Stimulated activated CD8-positive, alpha-beta memory T cell treated with anti-CD3 and anti-CD28 coated beads, Interleukin-12 subunit alpha, Interleukin-12 subunit beta, amount 100 ng/mL, for 24 hours (primary cell): ENCODE data around the gene ABR.
A peak's percentile ranks its signal among the peaks of the same experiment; 100 is the strongest.
"Not testable (repeated sequence)": the region's sequence is repeated elsewhere in the genome, so short reads cannot be mapped to it uniquely, and the experiment has no call there.

Source experiments
- DNase-seq: peaks from one replicate; pipeline ENCODE4 v3.0.0-alpha.2; 2020; ENCODE audit errors: extremely low read depth

ABR gene

GRCh38 chr17:1147664-1148063, 32.1 kb downstream of the ABR start:
- no peak for DNase-seq

GRCh38 chr17:1146561-1147265, 33.1 kb downstream of the ABR start:
- DNase-seq = no peak

- DNase-seq = no peak
These were observed 34.3 kb downstream of the ABR start for GRCh38 chr17:1145311-1145986.

- DNase-seq = no peak
These were observed 35.6 kb downstream of the ABR start for GRCh38 chr17:1144162-1144561.

- no peak for DNase-seq
These were observed 36.2 kb downstream of the ABR start for GRCh38 chr17:1143573-1143972.

DNA sequence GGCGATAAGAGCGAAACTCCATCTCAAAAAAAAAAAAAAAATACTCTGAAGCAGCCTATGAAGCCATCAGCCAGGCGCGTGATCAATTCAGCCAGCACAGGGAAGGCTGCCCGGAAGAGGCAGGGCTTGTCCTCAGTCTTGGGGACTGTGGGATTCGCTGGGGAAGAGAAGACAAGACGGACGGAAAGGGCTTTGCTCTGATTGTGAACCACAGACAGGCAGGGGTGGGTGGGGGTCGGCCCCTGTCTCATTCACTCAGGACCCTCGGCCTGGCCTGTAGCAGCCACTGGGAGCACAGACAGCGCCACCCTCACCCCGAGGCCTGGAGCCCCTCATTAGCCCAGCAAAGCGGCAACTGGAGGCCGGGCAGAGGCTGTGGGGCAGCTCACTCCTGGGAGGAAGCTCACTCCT, 37.2 kb downstream of the ABR start:
- no peak for DNase-seq

DNA sequence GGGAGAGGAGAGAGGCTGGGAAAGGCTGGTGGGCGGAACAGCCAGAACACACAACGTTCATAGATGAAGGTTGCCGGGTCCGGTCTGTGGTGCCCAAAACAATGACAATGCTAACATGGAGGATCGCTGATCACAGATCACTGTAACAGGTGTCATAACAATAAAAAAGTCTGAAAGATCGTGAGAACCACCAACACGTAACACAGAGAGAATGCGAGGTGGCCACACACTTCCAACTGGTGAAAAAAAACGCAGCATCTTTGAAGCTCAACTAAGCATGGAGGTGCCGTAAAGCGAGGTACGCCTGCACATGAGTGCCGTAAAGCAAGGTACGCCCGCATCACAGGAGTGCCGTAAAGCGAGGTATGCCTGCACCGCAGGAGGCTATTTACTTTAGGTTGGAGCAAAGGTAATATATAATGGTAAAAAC, 42.3 kb downstream of the ABR start:
- no peak for DNase-seq

DNA sequence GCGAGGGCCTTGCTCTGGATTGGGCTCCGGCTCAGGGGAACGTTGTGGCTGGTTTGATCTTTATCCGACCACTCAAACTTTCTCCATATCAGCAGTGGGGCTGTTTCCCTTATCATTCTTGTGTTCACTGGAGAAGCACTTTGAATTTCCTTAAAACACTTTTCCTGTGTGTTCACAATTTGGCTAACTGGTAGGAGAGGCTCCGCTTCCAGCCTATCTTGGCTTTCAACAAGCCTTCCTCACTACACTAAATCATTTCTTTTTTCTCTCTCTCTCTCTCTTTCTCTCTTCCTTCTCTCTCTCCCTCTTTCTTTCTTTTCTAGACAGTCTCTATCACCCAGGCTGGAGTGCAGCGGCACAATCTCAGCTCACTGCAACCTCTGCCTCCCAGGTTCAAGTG, 43.0 kb downstream of the ABR start:
- DNase-seq = no peak

DNA sequence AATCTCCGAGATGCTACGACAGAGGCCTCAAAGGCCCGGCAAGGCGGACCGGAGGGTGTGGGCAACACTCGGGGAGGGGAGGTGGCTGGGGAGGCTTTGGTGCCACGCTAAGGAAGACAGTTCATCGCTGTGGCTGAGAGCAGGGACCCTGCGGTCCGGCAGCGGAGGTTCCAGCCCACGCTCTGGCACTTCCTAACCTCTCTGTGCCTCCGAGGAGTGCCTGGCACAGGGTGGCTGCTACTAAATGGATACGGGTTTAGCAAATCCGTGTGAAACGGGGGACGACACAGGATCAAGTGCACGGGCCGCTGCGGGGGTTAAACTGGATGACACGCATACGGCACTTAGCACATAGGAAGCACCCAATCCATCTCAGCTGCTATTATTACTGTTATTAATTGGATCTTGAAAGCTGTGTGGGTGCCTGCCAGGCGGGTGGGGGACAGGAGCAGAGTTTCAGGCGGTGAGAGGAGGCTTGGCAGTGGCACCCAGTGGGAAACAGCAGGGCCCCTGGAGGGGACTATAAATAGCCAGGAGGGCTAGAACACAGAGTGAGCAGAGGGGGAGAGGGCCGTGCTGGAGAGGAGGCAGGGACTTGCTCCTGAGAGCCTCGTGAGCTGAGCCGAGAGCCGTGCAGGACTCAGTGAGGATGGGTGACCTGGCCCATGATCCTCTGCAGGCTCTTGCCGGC, 45.0 kb downstream of the ABR start:
- no peak for DNase-seq

DNA sequence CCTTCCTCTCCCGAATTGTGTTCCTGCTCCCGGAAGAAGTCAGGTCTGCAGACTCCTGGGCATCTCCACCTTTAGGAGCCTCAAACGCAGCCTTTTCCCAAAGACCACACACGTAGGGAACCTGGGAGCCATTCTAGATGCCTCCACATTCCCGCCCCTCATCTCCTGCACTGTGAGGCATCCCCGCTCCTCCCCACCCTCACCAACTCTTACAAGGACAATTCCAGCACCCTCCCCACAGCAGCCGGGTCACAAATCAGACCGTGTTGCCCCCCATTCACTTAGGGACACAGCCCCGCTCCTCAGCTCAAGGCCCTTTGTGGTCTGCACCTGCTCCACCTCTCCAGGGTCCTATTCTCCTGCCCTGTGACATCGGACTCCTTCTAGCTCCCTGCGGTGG, 49.6 kb downstream of the ABR start:
- no peak for DNase-seq

DNA sequence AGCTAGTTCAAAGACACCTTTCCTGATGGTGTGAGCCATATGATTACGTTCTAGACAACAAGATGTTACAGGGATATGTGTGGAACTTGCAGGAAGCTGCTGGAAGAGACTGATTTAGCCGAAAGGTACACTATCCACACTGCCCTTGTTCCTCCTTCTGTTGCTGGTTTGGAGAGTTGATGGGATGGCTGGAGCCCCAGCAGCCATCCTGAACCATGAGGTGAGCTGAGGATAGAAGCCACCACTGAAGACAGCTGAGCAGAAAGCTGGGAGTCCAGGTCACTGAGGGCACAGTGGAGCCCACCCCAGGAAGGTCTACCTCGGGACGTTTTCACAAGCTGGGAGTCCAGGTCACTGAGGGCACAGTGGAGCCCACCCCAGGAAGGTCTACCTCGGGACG, 51.3 kb downstream of the ABR start:
- not testable (repeated sequence) for DNase-seq

- no peak for DNase-seq
These were observed 52.8 kb downstream of the ABR start for GRCh38 chr17:1126801-1127550.

DNA sequence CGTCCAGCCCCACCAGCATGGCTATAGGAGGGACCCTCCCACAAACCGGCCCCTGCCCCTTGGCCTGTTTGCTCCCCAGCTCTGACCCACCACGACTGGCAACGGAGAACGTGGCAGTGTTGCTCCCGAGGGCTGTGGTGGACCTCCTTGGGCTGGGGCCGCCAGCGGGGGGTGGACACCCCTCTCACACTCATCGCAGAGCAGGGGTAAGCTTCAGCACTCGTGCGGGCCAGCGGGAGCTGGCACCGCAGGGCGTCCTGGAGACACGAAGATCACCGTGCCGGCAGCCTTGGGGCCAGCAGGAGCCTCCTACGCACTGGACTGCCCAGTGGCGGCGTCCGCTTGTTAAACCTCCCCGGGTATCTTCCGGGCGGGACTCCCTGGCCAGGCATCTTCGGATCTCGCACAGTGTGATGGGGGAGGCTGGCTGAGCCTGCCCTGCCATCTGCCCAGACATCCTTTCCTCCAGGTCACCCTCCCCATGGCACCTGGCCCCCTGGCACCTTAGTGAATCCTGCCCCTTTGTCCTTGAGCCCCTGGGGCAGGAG, 53.5 kb downstream of the ABR start:
- DNase-seq = no peak

GRCh38 chr17:1125788-1126145, 54.0 kb downstream of the ABR start:
- no peak for DNase-seq

DNA sequence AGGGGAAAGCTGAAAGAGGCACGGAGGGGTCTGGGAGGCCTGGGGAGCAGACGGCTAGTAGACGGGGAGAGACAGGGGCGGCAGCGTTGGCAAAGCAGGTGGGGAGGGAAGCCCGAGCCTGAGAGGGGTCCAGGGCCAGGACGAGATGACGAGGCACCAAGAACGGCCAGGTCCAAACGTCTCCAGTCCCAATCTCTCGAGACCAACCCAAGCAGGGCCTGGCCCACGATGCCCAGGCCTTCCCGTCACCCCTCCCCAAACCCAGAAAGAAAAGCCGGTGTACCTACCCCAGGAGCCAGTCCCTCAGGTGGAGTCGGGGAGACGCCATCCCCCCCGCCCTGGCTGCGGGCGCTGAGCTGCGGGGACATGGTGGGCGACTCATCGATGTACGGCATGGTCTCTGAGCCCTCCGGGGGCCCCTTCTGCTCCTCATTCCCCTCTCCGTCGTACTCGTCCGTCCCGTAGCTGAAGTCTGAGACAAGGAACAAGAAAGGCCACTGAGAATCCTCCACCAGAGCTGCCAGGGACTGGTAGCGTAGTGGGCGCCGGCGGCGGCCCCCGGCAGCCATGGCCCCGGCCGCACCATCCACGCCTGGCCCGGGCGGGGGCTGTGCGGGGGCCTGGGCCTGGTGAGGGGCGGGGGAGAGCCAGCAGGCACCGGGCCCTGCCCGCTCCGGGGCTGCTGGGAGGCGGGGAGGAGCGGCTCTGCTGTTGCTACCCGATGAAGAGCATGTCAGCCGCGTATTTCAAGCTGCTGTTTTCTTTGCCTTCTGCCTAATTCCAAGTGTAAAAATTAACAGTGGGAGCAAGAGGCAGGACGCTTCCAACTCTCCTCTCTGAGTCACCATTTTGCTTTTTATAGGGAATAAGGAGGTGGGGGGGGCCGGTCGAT, 54.6 kb downstream of the ABR start:
- no peak for DNase-seq

- DNase-seq = no peak
These were observed 55.7 kb downstream of the ABR start for GRCh38 chr17:1123921-1124715.

DNA sequence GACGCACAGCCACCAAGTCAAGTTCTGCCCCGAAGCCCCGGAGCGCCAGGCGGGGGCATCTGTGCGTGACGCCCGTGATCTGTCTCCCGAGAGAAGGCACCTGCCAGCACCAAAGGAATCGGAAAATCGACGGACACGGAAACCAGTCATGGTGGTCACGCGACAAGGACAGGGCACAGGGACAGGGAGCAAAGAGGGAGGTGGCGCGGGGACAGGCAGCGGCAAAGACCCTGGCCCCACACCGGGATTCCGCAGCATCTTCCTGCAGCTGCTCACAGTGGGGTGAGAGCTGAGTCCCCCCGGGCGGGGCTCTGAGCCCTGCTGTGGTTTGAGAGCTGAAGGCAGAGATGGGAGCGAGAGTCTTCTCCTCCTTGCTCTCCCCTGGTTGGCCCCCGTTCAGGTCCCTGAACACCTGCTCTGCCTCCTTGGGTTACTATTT, 56.4 kb downstream of the ABR start:
- no peak for DNase-seq

DNA sequence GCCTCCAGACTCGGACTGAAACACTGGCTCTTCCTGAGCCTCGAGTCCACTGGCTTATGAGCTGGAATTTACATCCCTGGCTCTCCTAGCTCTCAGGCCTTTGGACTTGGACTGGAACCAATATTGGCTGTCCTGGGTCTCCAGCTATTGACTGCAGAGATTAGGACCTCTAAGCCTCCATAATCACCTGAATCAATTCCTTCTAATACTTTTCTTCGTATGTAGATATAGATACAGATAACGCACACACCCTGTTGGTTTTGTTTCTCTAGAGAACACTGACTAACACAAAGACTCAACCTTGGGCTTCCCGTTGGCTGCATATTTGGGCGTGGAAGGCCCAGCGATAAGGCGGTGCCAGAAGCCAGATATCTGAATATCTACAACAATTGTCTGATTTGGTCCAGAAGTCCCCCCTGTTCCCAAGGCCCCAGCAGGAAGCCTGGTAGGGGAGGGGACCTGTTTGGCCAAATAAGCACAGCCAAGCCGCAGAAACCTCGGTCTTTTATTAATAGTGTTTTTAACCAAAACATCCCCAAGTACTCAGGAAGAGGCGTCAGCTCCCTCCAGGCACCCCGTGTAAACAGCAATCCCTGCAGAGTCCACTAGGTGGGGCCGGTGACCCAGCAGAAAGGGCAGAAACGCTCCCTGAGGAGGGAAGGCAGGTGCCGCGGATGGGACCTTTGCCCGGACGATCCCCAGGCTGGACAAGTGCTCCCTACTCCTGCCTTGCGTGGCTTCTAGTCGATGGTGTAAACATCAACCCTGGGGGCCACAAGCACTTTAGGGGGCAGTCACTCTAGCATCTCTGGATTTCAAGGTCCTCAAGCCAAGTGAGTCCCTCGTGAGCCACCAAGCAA, 57.0 kb downstream of the ABR start:
- peak; percentile 50 for DNase-seq

GRCh38 chr17:1121442-1121817, 58.4 kb downstream of the ABR start:
- DNase-seq = not testable (repeated sequence)
